ENCODE results near the gene TSPAN6. TPM values are rescaled to one million over a fixed set of nuclear protein-coding genes. Genes with fewer than 3 reads are reported as not detected.

TSPAN6 gene
- total RNA-seq, 2 experiments from 2014 or later = not detected

GRCh38 chrX:100662796-100663195 lies 26.2 kb upstream of the TSPAN6 start:
- ChIA-PET CTCF (no interaction called here), POLR2A (no interaction called here)
- H3K4me3 Mint-ChIP-seq = no peak overlapping the region
- no peaks in the 10 kb centered on the region for H3K4me1 Mint-ChIP-seq (ENCODE audit: low read depth)
- DNase-seq = no peak
- no peaks in the 10 kb centered on the region for H3K9me3 Mint-ChIP-seq (ENCODE audit: insufficient read depth)
- no peak overlapping the region for H3K27ac Mint-ChIP-seq
- ATAC-seq = no peak
- no peaks in the 10 kb centered on the region for H3K36me3 Mint-ChIP-seq (ENCODE audit: low read depth)
- no peaks in the 10 kb centered on the region for H3K27me3 Mint-ChIP-seq (ENCODE audit: low read depth)

GRCh38 chrX:100662170-100662569 lies 25.6 kb upstream of the TSPAN6 start:
- no peak overlapping the region for H3K4me3 Mint-ChIP-seq
- no peaks in the 10 kb centered on the region for H3K4me1 Mint-ChIP-seq (ENCODE audit: low read depth)
- CTCF ChIA-PET = no interaction called here
- H3K9me3 Mint-ChIP-seq (ENCODE audit: insufficient read depth) = no peaks in the 10 kb centered on the region
- H3K27me3 Mint-ChIP-seq (ENCODE audit: low read depth) = no peaks in the 10 kb centered on the region
- no peak for ATAC-seq
- DNase-seq = no peak
- no peak overlapping the region for H3K27ac Mint-ChIP-seq
- POLR2A ChIA-PET = no interaction called here
- H3K36me3 Mint-ChIP-seq (ENCODE audit: low read depth) = no peaks in the 10 kb centered on the region

GRCh38 chrX:100659431-100660137 lies 23.0 kb upstream of the TSPAN6 start:
- Mint-ChIP-seq H3K4me1 (ENCODE audit: low read depth) (no peaks in the 10 kb centered on the region), H3K9me3 (ENCODE audit: insufficient read depth) (no peaks in the 10 kb centered on the region), H3K36me3 (ENCODE audit: low read depth) (no peaks in the 10 kb centered on the region), H3K27me3 (ENCODE audit: low read depth) (no peaks in the 10 kb centered on the region), H3K27ac (no peak overlapping the region), H3K4me3 (no peak overlapping the region)
- CTCF ChIA-PET = no interaction called here
- POLR2A ChIA-PET = no interaction called here
- DNase-seq = no peak
- ATAC-seq = no peak

GRCh38 chrX:100658941-100659381 lies 22.4 kb upstream of the TSPAN6 start:
- H3K9me3 Mint-ChIP-seq (ENCODE audit: insufficient read depth) = no peaks in the 10 kb centered on the region

GRCh38 chrX:100654261-100654660 lies 17.7 kb upstream of the TSPAN6 start:
- Mint-ChIP-seq H3K27me3 (ENCODE audit: low read depth) (no peaks in the 10 kb centered on the region), H3K4me3 (no peak overlapping the region), H3K27ac (no peak overlapping the region), H3K36me3 (ENCODE audit: low read depth) (no peaks in the 10 kb centered on the region), H3K4me1 (ENCODE audit: low read depth) (no peaks in the 10 kb centered on the region), H3K9me3 (ENCODE audit: insufficient read depth) (no peaks in the 10 kb centered on the region)
- DNase-seq (no peak), ATAC-seq (no peak)
- ChIA-PET POLR2A (no interaction called here), CTCF (interaction anchor here (0.8 to 1.0 kb wide), 2 partner anchors 114 to 143 kb away, joined by 4 read pairs; no protein-coding TSS in a partner anchor)

More at GRCh38 chrX:100658941-100659381, 22.4 kb upstream of the TSPAN6 start:
- Mint-ChIP-seq H3K4me1 (ENCODE audit: low read depth) (no peaks in the 10 kb centered on the region), H3K27ac (no peak overlapping the region), H3K36me3 (ENCODE audit: low read depth) (no peaks in the 10 kb centered on the region), H3K27me3 (ENCODE audit: low read depth) (no peaks in the 10 kb centered on the region), H3K4me3 (no peak overlapping the region)
- DNase-seq (no peak), ATAC-seq (no peak)
- CTCF ChIA-PET = no interaction called here
- POLR2A ChIA-PET = no interaction called here

- ATAC-seq = no peak
- CTCF ChIA-PET = no interaction called here
Observed at GRCh38 chrX:100652266-100652665, 15.7 kb upstream of the TSPAN6 start.

GRCh38 chrX:100650841-100651240 lies 14.2 kb upstream of the TSPAN6 start:
- Mint-ChIP-seq H3K4me1 (ENCODE audit: low read depth) (no peaks in the 10 kb centered on the region), H3K36me3 (ENCODE audit: low read depth) (no peaks in the 10 kb centered on the region), H3K27ac (no peak overlapping the region), H3K4me3 (no peak overlapping the region), H3K27me3 (ENCODE audit: low read depth) (peaks cover 2% of the 10 kb centered on the region), H3K9me3 (ENCODE audit: insufficient read depth) (no peaks in the 10 kb centered on the region)
- ATAC-seq (no peak), DNase-seq (no peak)
- POLR2A ChIA-PET = no interaction called here
- CTCF ChIA-PET = no interaction called here

More at GRCh38 chrX:100652266-100652665, 15.7 kb upstream of the TSPAN6 start:
- Mint-ChIP-seq H3K4me3 (no peak overlapping the region), H3K36me3 (ENCODE audit: low read depth) (no peaks in the 10 kb centered on the region), H3K27me3 (ENCODE audit: low read depth) (no peaks in the 10 kb centered on the region), H3K27ac (no peak overlapping the region), H3K4me1 (ENCODE audit: low read depth) (no peaks in the 10 kb centered on the region), H3K9me3 (ENCODE audit: insufficient read depth) (no peaks in the 10 kb centered on the region)
- no peak for DNase-seq
- POLR2A ChIA-PET = no interaction called here

- ChIA-PET POLR2A (no interaction called here), CTCF (no interaction called here)
- ATAC-seq (no peak), DNase-seq (no peak)
- no peak overlapping the region for H3K27ac Mint-ChIP-seq
- H3K9me3 Mint-ChIP-seq (ENCODE audit: insufficient read depth) = no peaks in the 10 kb centered on the region
- H3K4me1 Mint-ChIP-seq (ENCODE audit: low read depth) = no peaks in the 10 kb centered on the region
- no peak overlapping the region for H3K4me3 Mint-ChIP-seq
- H3K36me3 Mint-ChIP-seq (ENCODE audit: low read depth) = no peaks in the 10 kb centered on the region
- peaks cover 2% of the 10 kb centered on the region for H3K27me3 Mint-ChIP-seq (ENCODE audit: low read depth)
Observed at GRCh38 chrX:100649550-100650356, 13.1 kb upstream of the TSPAN6 start.

GRCh38 chrX:100648458-100649417 lies 12.1 kb upstream of the TSPAN6 start:
- no peaks in the 10 kb centered on the region for H3K4me1 Mint-ChIP-seq (ENCODE audit: low read depth)
- DNase-seq = no peak
- H3K9me3 Mint-ChIP-seq (ENCODE audit: insufficient read depth) = no peaks in the 10 kb centered on the region
- peaks cover 2% of the 10 kb centered on the region for H3K27me3 Mint-ChIP-seq (ENCODE audit: low read depth)
- no peak overlapping the region for H3K27ac Mint-ChIP-seq
- no peaks in the 10 kb centered on the region for H3K36me3 Mint-ChIP-seq (ENCODE audit: low read depth)
- ChIA-PET CTCF (interaction anchor here (1.1 kb wide), 1 partner anchor 12 kb away, joined by 3 read pairs; the partner anchor contains the start of gene TSPAN6), POLR2A (no interaction called here)
- ATAC-seq = no peak
- no peak overlapping the region for H3K4me3 Mint-ChIP-seq

GRCh38 chrX:100647739-100648138 lies 11.1 kb upstream of the TSPAN6 start:
- H3K27ac Mint-ChIP-seq = no peak overlapping the region
- H3K4me3 Mint-ChIP-seq = no peak overlapping the region
- DNase-seq (no peak), ATAC-seq (no peak)
- peaks cover 2% of the 10 kb centered on the region for H3K27me3 Mint-ChIP-seq (ENCODE audit: low read depth)
- H3K4me1 Mint-ChIP-seq (ENCODE audit: low read depth) = no peaks in the 10 kb centered on the region
- CTCF ChIA-PET = no interaction called here
- H3K9me3 Mint-ChIP-seq (ENCODE audit: insufficient read depth) = no peaks in the 10 kb centered on the region
- POLR2A ChIA-PET = no interaction called here
- no peaks in the 10 kb centered on the region for H3K36me3 Mint-ChIP-seq (ENCODE audit: low read depth)

- Mint-ChIP-seq H3K27me3 (ENCODE audit: low read depth) (peaks cover 2% of the 10 kb centered on the region), H3K9me3 (ENCODE audit: insufficient read depth) (no peaks in the 10 kb centered on the region), H3K4me1 (ENCODE audit: low read depth) (no peaks in the 10 kb centered on the region), H3K36me3 (ENCODE audit: low read depth) (no peaks in the 10 kb centered on the region), H3K27ac (no peak overlapping the region), H3K4me3 (no peak overlapping the region)
- CTCF ChIA-PET = no interaction called here
- DNase-seq = no peak
- POLR2A ChIA-PET = no interaction called here
- ATAC-seq = no peak
Observed at GRCh38 chrX:100647095-100647494, 10.5 kb upstream of the TSPAN6 start.

GRCh38 chrX:100645106-100645505 lies 8.5 kb upstream of the TSPAN6 start:
- H3K4me1 Mint-ChIP-seq (ENCODE audit: low read depth) = no peaks in the 10 kb centered on the region
- no peak overlapping the region for H3K4me3 Mint-ChIP-seq
- DNase-seq (no peak), ATAC-seq (no peak)
- peaks cover 2% of the 10 kb centered on the region for H3K27me3 Mint-ChIP-seq (ENCODE audit: low read depth)
- H3K36me3 Mint-ChIP-seq (ENCODE audit: low read depth) = no peaks in the 10 kb centered on the region
- no peak overlapping the region for H3K27ac Mint-ChIP-seq
- ChIA-PET CTCF (no interaction called here), POLR2A (no interaction called here)
- no peaks in the 10 kb centered on the region for H3K9me3 Mint-ChIP-seq (ENCODE audit: insufficient read depth)

Measured in activated CD8-positive, alpha-beta T cell treated with anti-CD3 and anti-CD28 coated beads, Interleukin-2, amount 10 ng/mL, durations not matched to agents 7 days and 5 days (primary cell).